ENCODE results near the gene PHLPP1.

PHLPP1 gene

DNA sequence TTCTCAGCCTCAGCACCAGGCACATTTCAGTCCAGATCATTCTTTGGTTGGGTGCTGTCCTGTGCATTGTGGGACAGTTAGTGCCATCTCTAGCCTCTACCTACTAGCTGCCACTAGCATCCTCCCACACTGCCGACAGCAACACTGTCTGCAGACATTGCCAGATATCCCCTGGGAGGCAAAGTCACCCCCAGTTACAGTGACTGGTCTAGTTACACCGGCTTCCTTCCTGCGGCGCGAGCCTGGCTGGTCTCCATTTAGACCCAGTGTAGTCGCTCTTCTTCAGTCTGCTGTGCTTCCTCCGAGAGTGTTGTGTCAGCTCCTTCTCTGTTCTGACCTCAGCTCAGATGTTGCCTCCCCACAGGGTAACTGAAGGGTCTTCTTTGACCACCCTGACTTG, 283.1 kb downstream of the PHLPP1 start:
- no peak for TF ChIP-seq OVOL3 (tag by site-specific recombination; IDR thresholded peaks at IDR 0.05)
- no peak for TF ChIP-seq ZNF16 (tag by site-specific recombination; IDR thresholded peaks at IDR 0.05; ENCODE audit: low read depth)
- TF ChIP-seq ZNF292 (tag by site-specific recombination; IDR thresholded peaks at IDR 0.05; ENCODE audit: borderline replicate concordance, low read depth) = no peak
- TF ChIP-seq ZNF2 (tag by site-specific recombination; IDR thresholded peaks at IDR 0.05) = no peak
- TF ChIP-seq, protein P1, sequence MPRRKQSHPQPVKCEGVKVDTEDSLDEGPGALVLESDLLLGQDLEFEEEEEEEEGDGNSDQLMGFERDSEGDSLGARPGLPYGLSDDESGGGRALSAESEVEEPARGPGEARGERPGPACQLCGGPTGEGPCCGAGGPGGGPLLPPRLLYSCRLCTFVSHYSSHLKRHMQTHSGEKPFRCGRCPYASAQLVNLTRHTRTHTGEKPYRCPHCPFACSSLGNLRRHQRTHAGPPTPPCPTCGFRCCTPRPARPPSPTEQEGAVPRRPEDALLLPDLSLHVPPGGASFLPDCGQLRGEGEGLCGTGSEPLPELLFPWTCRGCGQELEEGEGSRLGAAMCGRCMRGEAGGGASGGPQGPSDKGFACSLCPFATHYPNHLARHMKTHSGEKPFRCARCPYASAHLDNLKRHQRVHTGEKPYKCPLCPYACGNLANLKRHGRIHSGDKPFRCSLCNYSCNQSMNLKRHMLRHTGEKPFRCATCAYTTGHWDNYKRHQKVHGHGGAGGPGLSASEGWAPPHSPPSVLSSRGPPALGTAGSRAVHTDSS (tag by site-specific recombination; IDR thresholded peaks at IDR 0.05) = no peak
- TF ChIP-seq ZNF174 (tag by site-specific recombination; IDR thresholded peaks at IDR 0.05) = no peak
- Histone ChIP-seq H3K9me3 (ENCODE audit: control insufficient read depth, insufficient read depth, low read depth, low read length) (no peaks in the 10 kb centered on the region), H3K36me3 (ENCODE audit: control insufficient read depth in 2 of 2, insufficient read depth in 1 of 2, low read length in 2 of 2) (no peaks in the 10 kb centered on the region), H3K4me1 (ENCODE audit: control insufficient read depth, insufficient read depth, low read length) (no peaks in the 10 kb centered on the region), H3K27ac (ENCODE audit: extremely low read depth, low read depth, low read length) (no peak overlapping the region), H3K4me3 (ENCODE audit: low read depth, low read length) (no peak overlapping the region)
- CTCF ChIA-PET = interaction anchor here (0.8 to 2.3 kb wide), 3 partner anchors 16 to 19 kb away, joined by 3 to 9 read pairs (median 3); no protein-coding TSS in a partner anchor
- POLR2A ChIA-PET = no interaction called here

GRCh38 chr18:62999392-62999791, 284.1 kb downstream of the PHLPP1 start:
- no peaks in the 10 kb centered on the region for H3K36me3 ChIP-seq (ENCODE audit: control insufficient read depth in 2 of 2, insufficient read depth in 1 of 2, low read length in 2 of 2)
- H3K4me3 ChIP-seq (ENCODE audit: low read depth, low read length) = no peak overlapping the region
- ChIA-PET CTCF (interaction anchor here (1.3 to 2.3 kb wide), 2 partner anchors 17 to 18 kb away, joined by 3 to 9 read pairs; no protein-coding TSS in a partner anchor), POLR2A (no interaction called here)
- no peak overlapping the region for H3K27ac ChIP-seq (ENCODE audit: extremely low read depth, low read depth, low read length)
- no peaks in the 10 kb centered on the region for H3K9me3 ChIP-seq (ENCODE audit: control insufficient read depth, insufficient read depth, low read depth, low read length)
- TF ChIP-seq MEIS1 (CRISPR knock-in tag; IDR thresholded peaks at IDR 0.05; ENCODE audit: borderline replicate concordance) = no peak
- no peak for TF ChIP-seq ZBTB26 (tag by site-specific recombination; optimal IDR thresholded peaks at IDR 0.05)
- TF ChIP-seq, protein P2, sequence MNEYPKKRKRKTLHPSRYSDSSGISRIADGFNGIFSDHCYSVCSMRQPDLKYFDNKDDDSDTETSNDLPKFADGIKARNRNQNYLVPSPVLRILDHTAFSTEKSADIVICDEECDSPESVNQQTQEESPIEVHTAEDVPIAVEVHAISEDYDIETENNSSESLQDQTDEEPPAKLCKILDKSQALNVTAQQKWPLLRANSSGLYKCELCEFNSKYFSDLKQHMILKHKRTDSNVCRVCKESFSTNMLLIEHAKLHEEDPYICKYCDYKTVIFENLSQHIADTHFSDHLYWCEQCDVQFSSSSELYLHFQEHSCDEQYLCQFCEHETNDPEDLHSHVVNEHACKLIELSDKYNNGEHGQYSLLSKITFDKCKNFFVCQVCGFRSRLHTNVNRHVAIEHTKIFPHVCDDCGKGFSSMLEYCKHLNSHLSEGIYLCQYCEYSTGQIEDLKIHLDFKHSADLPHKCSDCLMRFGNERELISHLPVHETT (tag by site-specific recombination; IDR thresholded peaks at IDR 0.05) = no peak
- TF ChIP-seq ZFP69B (tag by site-specific recombination; IDR thresholded peaks at IDR 0.05) = no peak
- no peaks in the 10 kb centered on the region for H3K4me1 ChIP-seq (ENCODE audit: control insufficient read depth, insufficient read depth, low read length)

- POLR2A ChIA-PET = no interaction called here
- TF ChIP-seq ZNF155 (tag by site-specific recombination; IDR thresholded peaks at IDR 0.05) = no peak
- TF ChIP-seq, protein P3, sequence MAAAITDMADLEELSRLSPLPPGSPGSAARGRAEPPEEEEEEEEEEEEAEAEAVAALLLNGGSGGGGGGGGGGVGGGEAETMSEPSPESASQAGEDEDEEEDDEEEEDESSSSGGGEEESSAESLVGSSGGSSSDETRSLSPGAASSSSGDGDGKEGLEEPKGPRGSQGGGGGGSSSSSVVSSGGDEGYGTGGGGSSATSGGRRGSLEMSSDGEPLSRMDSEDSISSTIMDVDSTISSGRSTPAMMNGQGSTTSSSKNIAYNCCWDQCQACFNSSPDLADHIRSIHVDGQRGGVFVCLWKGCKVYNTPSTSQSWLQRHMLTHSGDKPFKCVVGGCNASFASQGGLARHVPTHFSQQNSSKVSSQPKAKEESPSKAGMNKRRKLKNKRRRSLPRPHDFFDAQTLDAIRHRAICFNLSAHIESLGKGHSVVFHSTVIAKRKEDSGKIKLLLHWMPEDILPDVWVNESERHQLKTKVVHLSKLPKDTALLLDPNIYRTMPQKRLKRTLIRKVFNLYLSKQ (tag by site-specific recombination; IDR thresholded peaks at IDR 0.05; ENCODE audit: borderline replicate concordance) = no peak
- no peak for TF ChIP-seq OVOL3 (tag by site-specific recombination; IDR thresholded peaks at IDR 0.05)
- no peak for TF ChIP-seq SALL2 (tag by site-specific recombination; IDR thresholded peaks at IDR 0.05; ENCODE audit: borderline replicate concordance)
- TF ChIP-seq ZNF501 (tag by site-specific recombination; IDR thresholded peaks at IDR 0.05) = no peak
- TF ChIP-seq ZNF16 (tag by site-specific recombination; IDR thresholded peaks at IDR 0.05; ENCODE audit: low read depth) = no peak
- H3K27ac ChIP-seq (ENCODE audit: extremely low read depth, low read depth, low read length) = no peak overlapping the region
- no peaks in the 10 kb centered on the region for H3K9me3 ChIP-seq (ENCODE audit: control insufficient read depth, insufficient read depth, low read depth, low read length)
- no peaks in the 10 kb centered on the region for H3K36me3 ChIP-seq (ENCODE audit: control insufficient read depth in 2 of 2, insufficient read depth in 1 of 2, low read length in 2 of 2)
- CTCF ChIA-PET = interaction anchor here (0.5 to 2.3 kb wide), 4 partner anchors 17 to 314 kb away, joined by 3 to 9 read pairs (median 4); no protein-coding TSS in a partner anchor
- H3K4me3 ChIP-seq (ENCODE audit: low read depth, low read length) = no peak overlapping the region
- no peaks in the 10 kb centered on the region for H3K4me1 ChIP-seq (ENCODE audit: control insufficient read depth, insufficient read depth, low read length)
Measured at GRCh38 chr18:62999921-63000320, 284.6 kb downstream of the PHLPP1 start.
